ENCODE measurements around the gene SH3D19. TPM values are rescaled to one million over a fixed set of nuclear protein-coding genes. Genes with fewer than 3 reads are reported as not detected.

Gene SH3D19
- total and polyA plus RNA-seq, 8 donors: 52.9 to 114 (median 59.2) TPM

DNA sequence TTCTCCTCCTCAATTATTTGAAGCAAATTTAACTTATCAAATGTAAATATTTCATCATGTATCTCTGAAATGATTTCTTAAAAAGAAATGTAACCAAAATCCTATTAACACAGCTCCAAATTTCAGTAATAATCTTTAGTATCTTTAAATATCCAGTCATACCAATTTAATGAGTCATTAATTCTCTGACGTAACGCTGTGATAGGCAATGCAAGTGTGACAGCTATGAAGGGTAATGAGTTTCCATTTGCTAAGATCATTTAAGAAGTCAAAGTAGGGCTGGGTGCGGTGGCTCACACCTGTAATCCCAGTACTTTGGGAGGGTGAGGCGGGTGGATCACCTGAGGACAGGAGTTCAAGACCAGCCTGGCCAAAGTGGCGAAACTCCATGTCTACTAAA lies 210.4 kb downstream of the SH3D19 start:
- intact Hi-C loops (cut with DNase I): no loop called here
- H3K9me3 ChIP-seq: no peaks in the 10 kb centered on the region
- DNase-seq (no peak), ATAC-seq (no peak)
- TF ChIP-seq, protein P1, sequence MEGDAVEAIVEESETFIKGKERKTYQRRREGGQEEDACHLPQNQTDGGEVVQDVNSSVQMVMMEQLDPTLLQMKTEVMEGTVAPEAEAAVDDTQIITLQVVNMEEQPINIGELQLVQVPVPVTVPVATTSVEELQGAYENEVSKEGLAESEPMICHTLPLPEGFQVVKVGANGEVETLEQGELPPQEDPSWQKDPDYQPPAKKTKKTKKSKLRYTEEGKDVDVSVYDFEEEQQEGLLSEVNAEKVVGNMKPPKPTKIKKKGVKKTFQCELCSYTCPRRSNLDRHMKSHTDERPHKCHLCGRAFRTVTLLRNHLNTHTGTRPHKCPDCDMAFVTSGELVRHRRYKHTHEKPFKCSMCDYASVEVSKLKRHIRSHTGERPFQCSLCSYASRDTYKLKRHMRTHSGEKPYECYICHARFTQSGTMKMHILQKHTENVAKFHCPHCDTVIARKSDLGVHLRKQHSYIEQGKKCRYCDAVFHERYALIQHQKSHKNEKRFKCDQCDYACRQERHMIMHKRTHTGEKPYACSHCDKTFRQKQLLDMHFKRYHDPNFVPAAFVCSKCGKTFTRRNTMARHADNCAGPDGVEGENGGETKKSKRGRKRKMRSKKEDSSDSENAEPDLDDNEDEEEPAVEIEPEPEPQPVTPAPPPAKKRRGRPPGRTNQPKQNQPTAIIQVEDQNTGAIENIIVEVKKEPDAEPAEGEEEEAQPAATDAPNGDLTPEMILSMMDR (IDR thresholded peaks at IDR 0.05): no peak
- H3K4me1 ChIP-seq: no peaks in the 10 kb centered on the region
- peaks cover 0 to 34% of the 10 kb centered on the region in 2 donors for H3K36me3 ChIP-seq
- no peak overlapping the region for H3K4me3 ChIP-seq
- no peak overlapping the region for H3K27ac ChIP-seq
- no peaks in the 10 kb centered on the region for H3K27me3 ChIP-seq

DNA sequence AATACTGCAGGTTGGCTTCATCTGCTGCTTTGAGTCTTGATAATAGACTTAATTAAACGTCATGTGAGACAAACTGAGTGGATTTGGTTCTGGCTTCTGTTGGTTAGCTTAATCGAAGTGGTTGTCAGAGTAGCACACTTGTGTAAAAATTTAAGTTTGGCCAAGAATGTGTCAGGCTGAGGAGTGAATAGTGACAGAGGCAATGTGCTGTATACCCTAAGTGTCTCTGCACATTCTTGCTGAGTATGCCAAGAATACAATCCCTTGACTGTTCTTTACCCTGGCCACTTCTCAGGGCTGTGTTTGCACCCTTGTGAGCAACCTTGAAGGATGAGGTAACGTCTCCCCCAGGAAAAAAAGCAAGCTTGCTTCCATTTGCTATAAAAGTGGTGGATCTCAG lies 211.1 kb downstream of the SH3D19 start:
- no peak overlapping the region for H3K27ac ChIP-seq
- TF ChIP-seq, protein P1 (IDR thresholded peaks at IDR 0.05): no peak
- no peaks in the 10 kb centered on the region for H3K4me1 ChIP-seq
- H3K4me3 ChIP-seq: no peak overlapping the region
- ATAC-seq (peak; percentile 41), DNase-seq (peak in 2 of 4 donors; percentile 54 to 66)
- no peaks in the 10 kb centered on the region for H3K27me3 ChIP-seq
- intact Hi-C loops (cut with DNase I): no loop called here
- H3K36me3 ChIP-seq: peaks cover 0 to 34% of the 10 kb centered on the region in 2 donors
- no peaks in the 10 kb centered on the region for H3K9me3 ChIP-seq

DNA sequence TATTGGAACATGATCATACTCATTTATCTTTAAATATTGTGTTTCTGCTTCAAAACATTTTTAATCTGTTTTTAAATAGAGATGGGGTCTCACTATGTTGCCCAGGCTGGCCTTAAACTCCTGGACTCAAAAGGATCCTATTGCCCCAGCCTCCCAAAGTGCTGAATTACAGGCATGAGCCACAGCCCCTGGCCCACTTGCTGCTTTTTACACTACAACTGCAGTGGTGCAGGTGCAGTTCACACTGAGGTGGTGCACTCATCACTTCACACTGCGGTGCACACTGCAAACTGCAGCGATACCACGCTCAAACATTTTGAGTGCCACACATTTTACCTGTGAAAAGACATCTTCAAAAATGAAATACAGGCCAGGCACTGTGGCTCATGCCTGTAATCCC lies 215.2 kb downstream of the SH3D19 start:
- no peaks in the 10 kb centered on the region for H3K4me1 ChIP-seq
- DNase-seq (no peak), ATAC-seq (no peak)
- no peak overlapping the region for H3K27ac ChIP-seq
- peaks cover 0 to 73% of the 10 kb centered on the region in 2 donors for H3K36me3 ChIP-seq
- no peaks in the 10 kb centered on the region for H3K9me3 ChIP-seq
- intact Hi-C loops (cut with DNase I): no loop called here
- H3K4me3 ChIP-seq: no peak overlapping the region
- TF ChIP-seq, protein P1 (IDR thresholded peaks at IDR 0.05): no peak
- no peaks in the 10 kb centered on the region for H3K27me3 ChIP-seq

DNA sequence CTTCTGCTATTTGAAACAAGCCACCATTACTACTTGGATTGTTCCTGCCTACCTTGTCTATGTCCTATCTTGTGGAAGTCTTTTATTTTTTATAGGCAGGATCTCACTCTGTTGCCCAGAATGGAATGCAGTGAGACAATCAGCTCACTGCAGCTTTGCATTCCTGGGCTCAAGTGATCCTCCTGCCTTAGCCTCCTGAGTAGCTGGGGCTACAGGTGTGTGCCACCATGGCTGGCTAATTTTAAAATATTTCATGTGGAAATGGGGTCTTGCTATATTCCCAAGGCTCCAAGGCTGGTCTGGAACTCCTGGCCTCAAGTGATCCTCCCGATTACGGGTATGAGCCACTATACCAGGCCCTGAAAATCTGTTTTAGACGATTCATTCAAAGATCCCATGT lies 218.3 kb downstream of the SH3D19 start:
- Histone ChIP-seq H3K27me3 (no peaks in the 10 kb centered on the region), H3K27ac (no peak overlapping the region), H3K4me3 (no peak overlapping the region), H3K4me1 (peaks cover 0 to 18% of the 10 kb centered on the region in 2 donors), H3K9me3 (no peaks in the 10 kb centered on the region), H3K36me3 (peaks cover 0 to 90% of the 10 kb centered on the region in 2 donors)
- DNase-seq (no peak), ATAC-seq (no peak)
- intact Hi-C loops (cut with DNase I): no loop called here
- TF ChIP-seq, protein P1 (IDR thresholded peaks at IDR 0.05): no peak

DNA sequence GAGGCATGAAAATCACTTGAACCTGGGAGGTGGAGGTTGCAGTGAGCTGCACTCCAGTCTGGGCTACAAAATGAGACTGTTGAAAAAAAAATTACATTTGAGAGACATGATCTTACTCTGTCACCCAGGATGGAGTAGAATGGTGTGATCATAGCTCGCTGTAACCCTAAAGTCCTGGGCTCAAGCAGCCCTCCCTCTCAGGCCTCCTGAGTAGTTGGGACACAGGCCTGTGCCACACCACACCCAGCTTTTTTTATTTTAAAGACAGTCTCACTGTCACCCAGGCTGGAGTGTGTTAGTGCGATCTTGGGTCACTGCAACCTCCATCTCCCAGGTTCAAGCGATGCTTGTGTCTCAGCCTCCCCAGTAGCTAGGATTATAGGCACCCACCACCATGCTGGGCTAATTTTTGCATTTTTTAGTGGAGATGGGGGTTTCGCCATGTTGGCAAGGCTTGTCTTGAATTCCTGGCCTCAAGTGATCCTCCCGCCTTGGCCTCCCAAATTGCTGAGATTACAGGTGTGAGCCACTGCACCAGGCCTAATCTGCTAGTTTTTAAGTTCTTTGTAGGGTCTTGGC lies 219.9 kb downstream of the SH3D19 start:
- Histone ChIP-seq H3K4me3 (no peak overlapping the region), H3K9me3 (no peaks in the 10 kb centered on the region), H3K27ac (no peak overlapping the region), H3K36me3 (peaks cover 0 to 100% of the 10 kb centered on the region in 2 donors), H3K27me3 (no peaks in the 10 kb centered on the region), H3K4me1 (peaks cover 14 to 33% of the 10 kb centered on the region in 2 donors)
- TF ChIP-seq, protein P1 (IDR thresholded peaks at IDR 0.05): no peak
- intact Hi-C loops (cut with DNase I): no loop called here
- ATAC-seq (no peak), DNase-seq (no peak)
